H9 (cell line): ENCODE results near the gene TMEM97. TPM values are rescaled to one million over a fixed set of nuclear protein-coding genes. Genes with fewer than 3 reads are reported as not detected.

Experiments
- DNase-seq: peaks from one replicate; pipeline ENCODE4 v3.0.0-alpha.2; 2017
- H2AFZ ChIP-seq: one replicate; pipeline ENCODE4 v1.6.1; 2013; ENCODE audit warnings: mild to moderate bottlenecking, low read length, control low read depth, moderate library complexity
- H2AK5ac ChIP-seq: 2 replicates; pipeline ENCODE4 v1.6.1; 2013; ENCODE audit warnings: low read length, control low read depth, mixed read lengths; ENCODE audit not compliant: insufficient read length
- H2BK120ac ChIP-seq: one replicate; pipeline ENCODE4 v1.6.1; 2013; ENCODE audit warnings: low read depth, mild to moderate bottlenecking, low read length, control low read depth, inconsistent platforms; ENCODE audit not compliant: poor library complexity, severe bottlenecking
- H2BK12ac ChIP-seq: 2 replicates; pipeline ENCODE4 v1.6.1; 2013; ENCODE audit warnings: low read length, control low read depth, mixed read lengths, low read depth; ENCODE audit not compliant: insufficient read length
- H2BK15ac ChIP-seq: 2 replicates; pipeline ENCODE4 v1.6.1; 2013; ENCODE audit warnings: low read depth, low read length, control low read depth
- H2BK20ac ChIP-seq: one replicate; pipeline ENCODE4 v1.6.1; 2013; ENCODE audit warnings: low read depth, mild to moderate bottlenecking, low read length, control low read depth, inconsistent platforms; ENCODE audit not compliant: poor library complexity, severe bottlenecking
- H2BK5ac ChIP-seq: 2 replicates; pipeline ENCODE4 v1.6.1; 2013; ENCODE audit warnings: low read length, control low read depth, mixed read lengths; ENCODE audit not compliant: insufficient read length
- H3K14ac ChIP-seq: 2 replicates; pipeline ENCODE4 v1.6.1; 2013; ENCODE audit warnings: low read length, control low read depth; ENCODE audit not compliant: insufficient read depth
- H3K18ac ChIP-seq: 2 replicates; pipeline ENCODE4 v1.6.1; 2013; ENCODE audit warnings: low read depth, mild to moderate bottlenecking, mixed read lengths, low read length, control low read depth; ENCODE audit not compliant: insufficient read length
- H3K23ac ChIP-seq: 2 replicates; pipeline ENCODE4 v1.6.1; 2013; ENCODE audit warnings: low read length, control low read depth, mixed read lengths, low read depth; ENCODE audit not compliant: insufficient read length
- H3K23me2 ChIP-seq: 2 replicates; pipeline ENCODE4 v1.6.1; 2013; ENCODE audit warnings: low read depth, mild to moderate bottlenecking, mixed read lengths, low read length, control low read depth; ENCODE audit not compliant: insufficient read length, poor library complexity, severe bottlenecking
- H3K27ac ChIP-seq: 2 replicates; pipeline ENCODE4 v1.5.1; 2013; ENCODE audit warnings: low read length, control low read depth, mixed read lengths, low read depth; ENCODE audit not compliant: insufficient read length
- H3K27me3 ChIP-seq: 2 replicates; pipeline ENCODE4 v1.6.1; 2013; ENCODE audit warnings: low read length, control low read depth, inconsistent platforms; ENCODE audit not compliant: insufficient read depth
- H3K4ac ChIP-seq: 2 replicates; pipeline ENCODE4 v1.6.1; 2013; ENCODE audit warnings: low read depth, mild to moderate bottlenecking, control low read depth, inconsistent platforms, low read length, moderate library complexity
- H3K4me1 ChIP-seq: 2 replicates; pipeline ENCODE4 v1.6.1; 2013; ENCODE audit warnings: low read length, control low read depth, inconsistent platforms; ENCODE audit not compliant: insufficient read depth
- H3K4me2 ChIP-seq: 2 replicates; pipeline ENCODE4 v1.6.1; 2013; ENCODE audit warnings: low read length, control low read depth, mixed read lengths; ENCODE audit not compliant: insufficient read length, insufficient read depth
- H3K56ac ChIP-seq: 2 replicates; pipeline ENCODE4 v1.6.1; 2013; ENCODE audit warnings: low read depth, mild to moderate bottlenecking, mixed read lengths, low read length, control low read depth; ENCODE audit not compliant: insufficient read length
- H3K79me1 ChIP-seq: 2 replicates; pipeline ENCODE4 v1.6.1; 2013; ENCODE audit warnings: low read depth, mild to moderate bottlenecking, moderate library complexity, low read length, control low read depth, inconsistent platforms; ENCODE audit not compliant: insufficient read depth, poor library complexity, severe bottlenecking
- H3K79me2 ChIP-seq: 2 replicates; pipeline ENCODE4 v1.6.1; 2013; ENCODE audit warnings: low read length, control low read depth, inconsistent platforms; ENCODE audit not compliant: insufficient read depth
- H3K9ac ChIP-seq: 2 replicates; pipeline ENCODE4 v1.6.1; 2013; ENCODE audit warnings: low read length, control low read depth, mixed read lengths; ENCODE audit not compliant: insufficient read length; ENCODE audit errors: extremely low read depth
- H3K9me3 ChIP-seq: one replicate; pipeline ENCODE4 v1.6.1; 2013; ENCODE audit warnings: low read depth, low read length, inconsistent platforms; ENCODE audit not compliant: control insufficient read depth
- H3T11ph ChIP-seq: one replicate; pipeline ENCODE4 v1.6.1; 2013; ENCODE audit warnings: mild to moderate bottlenecking, low read length, control low read depth, inconsistent platforms
- H4K20me1 ChIP-seq: one replicate; pipeline ENCODE4 v1.6.1; 2013; ENCODE audit not compliant: control insufficient read depth, insufficient read length, insufficient read depth
- H4K5ac ChIP-seq: 2 replicates; pipeline ENCODE4 v1.6.1; 2013; ENCODE audit warnings: low read depth, mild to moderate bottlenecking, mixed read lengths, low read length, control low read depth; ENCODE audit not compliant: insufficient read length
- H4K8ac ChIP-seq: replicated peaks from 2 replicates; pipeline ENCODE4 v1.6.1; 2013; ENCODE audit warnings: low read length, control low read depth, mixed read lengths, low read depth; ENCODE audit not compliant: insufficient read length
- H4K91ac ChIP-seq: 2 replicates; pipeline ENCODE4 v1.6.1; 2013; ENCODE audit warnings: low read depth, mild to moderate bottlenecking, moderate library complexity, mixed read lengths, low read length, control low read depth; ENCODE audit not compliant: insufficient read length
- H3K27ac Mint-ChIP-seq, 3 experiments: 2 replicates in 2 of 3; 3 replicates in 1 of 3; pipeline ENCODE4 v1.8.0; 2020 to 2021; ENCODE audit warnings: mixed read lengths in 3 of 3, mild to moderate bottlenecking in 1 of 3, moderate library complexity in 1 of 3
- H3K27me3 Mint-ChIP-seq: 2 replicates; pipeline ENCODE4 v1.8.0; 2021; ENCODE audit warnings: low read depth, mild to moderate bottlenecking, moderate library complexity, mixed read lengths
- H3K36me3 Mint-ChIP-seq, 3 experiments: 2 replicates in 2 of 3; 3 replicates in 1 of 3; pipeline ENCODE4 v1.8.0; 2020 to 2021; ENCODE audit warnings: low read depth in 3 of 3, mixed read lengths in 3 of 3; ENCODE audit not compliant: insufficient read depth in 1 of 3
- H3K4me1 Mint-ChIP-seq, 2 experiments: 2 replicates each; pipeline ENCODE4 v1.8.0; 2020; ENCODE audit warnings: mixed read lengths in 2 of 2
- H3K4me3 Mint-ChIP-seq, 2 experiments: 2 replicates in 1 of 2; 3 replicates in 1 of 2; pipeline ENCODE4 v1.8.0; 2020 to 2021; ENCODE audit warnings: mild to moderate bottlenecking in 2 of 2, mixed read lengths in 2 of 2, moderate library complexity in 1 of 2
- H3K9me3 Mint-ChIP-seq, 2 experiments: 2 replicates in 1 of 2; 3 replicates in 1 of 2; pipeline ENCODE4 v1.8.0; 2020; ENCODE audit warnings: mild to moderate bottlenecking in 2 of 2, mixed read lengths in 2 of 2, moderate library complexity in 1 of 2
- CTCF ChIP-seq: fragments of 200-600 bp; sonication (generic); conservative IDR thresholded peaks from 3 replicates; pipeline ENCODE4 v1.8.0; 2021; ENCODE audit warnings: antibody characterized with exemption, mild to moderate bottlenecking
- WGBS: extraction: QIAGEN DNeasy Blood & Tissue Kit; methylation state at CpG from one replicate; pipeline ENCODE4 v1.1.7; 2013; ENCODE audit warnings: missing lambda C conversion rate, low lambda C conversion rate, mixed read lengths; ENCODE audit not compliant: insufficient read length; ENCODE audit errors: extremely low coverage; 5-methylcytosine and 5-hydroxymethylcytosine counted together
- total RNA-seq: library from RNA; stranded (reverse); gene quantifications from 2 replicates; pipeline ENCODE4 v1.2.1, GENCODE V29; 2021

Gene TMEM97
- total RNA-seq, 1 experiment from 2014 or later = 116 TPM

- H3T11ph ChIP-seq = no peak overlapping the region
- no peak overlapping the region for H3K14ac ChIP-seq
- DNase-seq = no peak
- no peak overlapping the region for H2AFZ ChIP-seq
- H2AK5ac ChIP-seq = no peak overlapping the region
- Mint-ChIP-seq H3K36me3 (no peaks in the 10 kb centered on the region), H3K9me3 (no peaks in the 10 kb centered on the region), H3K4me1 (peaks cover 7 to 8% of the 10 kb centered on the region in 2 experiments), H3K4me3 (no peak overlapping the region), H3K27me3 (no peaks in the 10 kb centered on the region), H3K27ac (no peak overlapping the region)
- H4K5ac ChIP-seq = no peak overlapping the region
- no peak overlapping the region for H3K9ac ChIP-seq
- H3K18ac ChIP-seq = no peak overlapping the region
- H3K4me1 ChIP-seq = no peaks in the 10 kb centered on the region; the same call in 1 of the 2 replicates
- H2BK20ac ChIP-seq = no peak overlapping the region
- no peak overlapping the region for H3K23ac ChIP-seq
- TF ChIP-seq CTCF = no peak
- H3K27ac ChIP-seq = no peak overlapping the region
- H3K79me1 ChIP-seq = no peaks in the 10 kb centered on the region
- H2BK15ac ChIP-seq = no peak overlapping the region
- H3K23me2 ChIP-seq = no peaks in the 10 kb centered on the region
- H4K20me1 ChIP-seq = no peaks in the 10 kb centered on the region
- no peak overlapping the region for H2BK120ac ChIP-seq
- no peaks in the 10 kb centered on the region for H3K27me3 ChIP-seq
- H3K4me2 ChIP-seq = no peak overlapping the region
- no peak overlapping the region for H2BK12ac ChIP-seq
- no peak overlapping the region for H3K56ac ChIP-seq
- no peaks in the 10 kb centered on the region for H3K9me3 ChIP-seq
- no peaks in the 10 kb centered on the region for H3K79me2 ChIP-seq
- H3K4ac ChIP-seq = no peak overlapping the region
- H2BK5ac ChIP-seq = no peak overlapping the region
- H4K91ac ChIP-seq = no peak overlapping the region
- no peak overlapping the region for H4K8ac ChIP-seq
- WGBS = no CpG with 5 or more reads among the region's 3 CpGs
Observed at GRCh38 chr17:28295677-28296578, 23.1 kb upstream of the TMEM97 start.
